Fibroblast of upper back skin (primary cell): ENCODE results near the gene USF1.

ENCODE experiments used
- DNase-seq: peaks from one replicate; pipeline ENCODE4 v3.0.0-alpha.2; 2013

USF1 gene

GRCh38 chr1:161045736-161046604, at the start of gene USF1:
Gene USF1 (minus strand): TSS chr1:161045977. CDS start chr1:161043275, 2,702 bp downstream.
- peak; percentile 95 for DNase-seq

GRCh38 chr1:161095230-161095629, 49.5 kb upstream of the USF1 start:
- DNase-seq = no peak

- no peak for DNase-seq
Measured at GRCh38 chr1:161094481-161094880, 48.7 kb upstream of the USF1 start.

- peak; percentile 42 for DNase-seq
Measured at GRCh38 chr1:161092621-161093028, 46.8 kb upstream of the USF1 start.

- DNase-seq = peak; percentile 44
Measured at GRCh38 chr1:161091796-161092507, 46.2 kb upstream of the USF1 start.

- no peak for DNase-seq
Measured at GRCh38 chr1:161091093-161091492, 45.3 kb upstream of the USF1 start.

- no peak for DNase-seq
Measured at GRCh38 chr1:161090617-161091016, 44.8 kb upstream of the USF1 start.

- no peak for DNase-seq
Measured at GRCh38 chr1:161089938-161090337, 44.2 kb upstream of the USF1 start.

GRCh38 chr1:161089251-161089924, 43.6 kb upstream of the USF1 start, which contains the start of gene NECTIN4:
Gene NECTIN4 (minus strand): TSS chr1:161089558. CDS start chr1:161089296, 262 bp downstream.
- DNase-seq = no peak

GRCh38 chr1:161088587-161089110, 42.9 kb upstream of the USF1 start:
- no peak for DNase-seq

- DNase-seq = no peak
Measured at GRCh38 chr1:161086457-161086856, 40.7 kb upstream of the USF1 start.

GRCh38 chr1:161085165-161085564, 39.4 kb upstream of the USF1 start:
- DNase-seq = peak; percentile 44

- no peak for DNase-seq
Measured at GRCh38 chr1:161084597-161084988, 38.8 kb upstream of the USF1 start.

- DNase-seq = no peak
Measured at GRCh38 chr1:161083748-161084596, 38.2 kb upstream of the USF1 start.

- DNase-seq = peak; percentile 87
Measured at GRCh38 chr1:161082996-161083747, 37.4 kb upstream of the USF1 start.

GRCh38 chr1:161082483-161082882, 36.7 kb upstream of the USF1 start:
- no peak for DNase-seq

- DNase-seq = no peak
Measured at GRCh38 chr1:161081519-161081918, 35.7 kb upstream of the USF1 start.

- DNase-seq = peak; percentile 43
Measured at GRCh38 chr1:161080441-161081405, 34.9 kb upstream of the USF1 start.

- DNase-seq = no peak
Measured at GRCh38 chr1:161079436-161080110, 33.8 kb upstream of the USF1 start.

GRCh38 chr1:161077426-161077825, 31.6 kb upstream of the USF1 start:
- DNase-seq = no peak
